HepG2 (cell line): ENCODE results near the gene TGIF1. TPM values are rescaled to one million over a fixed set of nuclear protein-coding genes. Genes with fewer than 3 reads are reported as not detected.
A peak's percentile ranks its signal among the peaks of the same experiment; 100 is the strongest.

ENCODE experiments used
- CHCHD3 ChIP-seq: sonication (generic); formaldehyde crosslinking; IDR thresholded peaks from 2 replicates; pipeline ENCODE4 v1.8.0; 2022; ENCODE audit warnings: mild to moderate bottlenecking, missing genetic modification reagents, moderate library complexity
- FUBP1 ChIP-seq: sonication (generic); formaldehyde crosslinking; IDR thresholded peaks from 2 replicates; pipeline ENCODE4 v1.5.1; 2020; ENCODE audit warnings: missing genetic modification reagents, mild to moderate bottlenecking, borderline replicate concordance
- GFI1 ChIP-seq: sonication (generic); formaldehyde crosslinking; IDR thresholded peaks from 2 replicates; pipeline ENCODE4 v1.5.0; 2020; ENCODE audit warnings: missing genetic modification reagents, mild to moderate bottlenecking, borderline replicate concordance
- HDAC1 ChIP-seq: sonication (generic); formaldehyde crosslinking; IDR thresholded peaks from 2 replicates; pipeline ENCODE4 v1.5.1; 2020; ENCODE audit warnings: mild to moderate bottlenecking, missing genetic modification reagents
- HNRNPL ChIP-seq: fragments of 200-400 bp; formaldehyde crosslinking; IDR thresholded peaks from 2 replicates; pipeline ENCODE4 v1.6.1; 2017; ENCODE audit warnings: mild to moderate bottlenecking, low read depth, low read length
- HNRNPUL1 ChIP-seq: fragments of 200-400 bp; formaldehyde crosslinking; IDR thresholded peaks from 2 replicates; pipeline ENCODE4 v1.6.1; 2017; ENCODE audit warnings: low read depth, mild to moderate bottlenecking, low read length, moderate library complexity
- MIXL1 ChIP-seq: IDR thresholded peaks from 2 replicates; pipeline ENCODE4 v1.6.1; 2016
- MTF2 ChIP-seq: sonication (generic); formaldehyde crosslinking; IDR thresholded peaks from 2 replicates; pipeline ENCODE4 v1.5.0; 2020; ENCODE audit warnings: missing genetic modification reagents, borderline replicate concordance
- NCOA5 ChIP-seq: sonication (generic); formaldehyde crosslinking; IDR thresholded peaks from 2 replicates; pipeline ENCODE4 v1.4.0; 2020; ENCODE audit warnings: missing genetic modification reagents
- PRPF4 ChIP-seq: fragments of 200-400 bp; formaldehyde crosslinking; IDR thresholded peaks from 2 replicates; pipeline ENCODE4 v1.6.1; 2016; ENCODE audit warnings: low read length, low read depth; ENCODE audit not compliant: poor library complexity, severe bottlenecking
- RFX3 ChIP-seq: IDR thresholded peaks from 2 replicates; pipeline ENCODE4 v1.6.1; 2016; ENCODE audit warnings: missing biosample characterization, missing genetic modification reagents
- SP2 ChIP-seq: sonication (generic); formaldehyde crosslinking; IDR thresholded peaks from 2 replicates; pipeline ENCODE4 v1.5.1; 2020; ENCODE audit warnings: mild to moderate bottlenecking, missing genetic modification reagents
- SRSF1 ChIP-seq: fragments of 200-400 bp; formaldehyde crosslinking; optimal IDR thresholded peaks from 2 replicates; pipeline ENCODE3; 2017; ENCODE audit warnings: mild to moderate bottlenecking, low read depth, low read length, moderate library complexity
- YY1 ChIP-seq: IDR thresholded peaks from 2 replicates; pipeline ENCODE4 v1.6.1; 2011; ENCODE audit warnings: low read length, low read depth, moderate library complexity, mild to moderate bottlenecking; ENCODE audit not compliant: insufficient read depth, insufficient replicate concordance
- ZBTB33 ChIP-seq: sonication (generic); formaldehyde crosslinking; IDR thresholded peaks from 2 replicates; pipeline ENCODE4 v1.4.0; 2020; ENCODE audit warnings: missing genetic modification reagents
- ZBTB8A ChIP-seq: sonication (generic); formaldehyde crosslinking; IDR thresholded peaks from 2 replicates; pipeline ENCODE4 v1.4.0; 2020; ENCODE audit warnings: mild to moderate bottlenecking, low read depth, missing genetic modification reagents, borderline replicate concordance
- ZFP41 ChIP-seq: sonication (generic); formaldehyde crosslinking; IDR thresholded peaks from 2 replicates; pipeline ENCODE4 v1.4.0; 2020; ENCODE audit warnings: mild to moderate bottlenecking, missing genetic modification reagents, borderline replicate concordance
- ZNF790 ChIP-seq: sonication (generic); formaldehyde crosslinking; IDR thresholded peaks from 2 replicates; pipeline ENCODE4 v1.8.0; 2022; ENCODE audit warnings: missing genetic modification reagents, mild to moderate bottlenecking, borderline replicate concordance
- ZNF841 ChIP-seq: sonication (generic); formaldehyde crosslinking; IDR thresholded peaks from 2 replicates; pipeline ENCODE4 v1.8.1; 2023; ENCODE audit warnings: missing genetic modification reagents, borderline replicate concordance
- polyA plus RNA-seq, 8 experiments: library from polyadenylated mRNA; depleted of rRNA in 3 of 8; stranded (reverse) in 7 of 8; unstranded in 1 of 8; fragments of >200 nt; fragmentation: Illumina TruSeq in 4 of 8; extraction: Trizol in 4 of 8; gene quantifications; 2 replicates each; pipeline versions ENCODE4 v1.2.1 to v1.2.3, GENCODE V29; 2011 to 2016; ENCODE audit warnings: low read depth in 4 of 8, missing spikeins in 1 of 8, mixed read lengths in 1 of 8; ENCODE audit not compliant: insufficient read depth in 1 of 8
- total RNA-seq, 5 experiments: library from RNA; depleted of rRNA; stranded (reverse); fragments of >200 nt; fragmentation: Illumina TruSeq; extraction: Trizol; gene quantifications; 2 replicates each; pipeline ENCODE4 v1.2.3, GENCODE V29; 2016; ENCODE audit warnings: low read depth in 1 of 5
- TF ChIP-seq, protein P1 (sequence below): sonication (generic); formaldehyde crosslinking; IDR thresholded peaks from 2 replicates; pipeline ENCODE4 v1.5.1; 2020; ENCODE audit warnings: mild to moderate bottlenecking, missing genetic modification reagents, borderline replicate concordance
- TF ChIP-seq, protein P2 (sequence below): sonication (generic); formaldehyde crosslinking; IDR thresholded peaks from 2 replicates; pipeline ENCODE4 v1.8.1; 2022; ENCODE audit warnings: mild to moderate bottlenecking, missing genetic modification reagents
- TF ChIP-seq, protein P3 (sequence below): sonication (generic); formaldehyde crosslinking; IDR thresholded peaks from 2 replicates; pipeline ENCODE4 v1.4.0; 2020; ENCODE audit warnings: missing genetic modification reagents, low read depth, mild to moderate bottlenecking, borderline replicate concordance

TGIF1 gene
- total and polyA plus RNA-seq, 2 of the 13 experiments (the other 11 are each of a cell fraction or from before 2014, with no cell fraction given): 50.0 to 76.1 TPM

- TF ChIP-seq, protein P1, sequence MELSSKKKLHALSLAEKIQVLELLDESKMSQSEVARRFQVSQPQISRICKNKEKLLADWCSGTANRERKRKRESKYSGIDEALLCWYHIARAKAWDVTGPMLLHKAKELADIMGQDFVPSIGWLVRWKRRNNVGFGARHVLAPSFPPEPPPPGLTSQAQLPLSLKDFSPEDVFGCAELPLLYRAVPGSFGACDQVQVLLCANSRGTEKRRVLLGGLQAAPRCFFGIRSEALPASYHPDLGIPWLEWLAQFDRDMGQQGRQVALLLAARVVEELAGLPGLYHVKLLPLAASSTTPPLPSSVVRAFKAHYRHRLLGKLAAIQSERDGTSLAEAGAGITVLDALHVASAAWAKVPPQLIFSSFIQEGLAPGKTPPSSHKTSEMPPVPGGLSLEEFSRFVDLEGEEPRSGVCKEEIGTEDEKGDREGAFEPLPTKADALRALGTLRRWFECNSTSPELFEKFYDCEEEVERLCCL (CRISPR knock-in tag): no peak
- no peak for TF ChIP-seq ZNF790 (CRISPR knock-in tag)
- TF ChIP-seq SP2 (CRISPR knock-in tag): no peak
- TF ChIP-seq MTF2 (CRISPR knock-in tag): no peak
- TF ChIP-seq HDAC1 (CRISPR knock-in tag): peak; percentile 51; the same call in 1 of the 2 replicates
- no peak for TF ChIP-seq GFI1 (CRISPR knock-in tag)
- TF ChIP-seq PRPF4: no peak
- no peak for TF ChIP-seq RFX3
- no peak for TF ChIP-seq ZNF841 (CRISPR knock-in tag)
- TF ChIP-seq, protein P2, sequence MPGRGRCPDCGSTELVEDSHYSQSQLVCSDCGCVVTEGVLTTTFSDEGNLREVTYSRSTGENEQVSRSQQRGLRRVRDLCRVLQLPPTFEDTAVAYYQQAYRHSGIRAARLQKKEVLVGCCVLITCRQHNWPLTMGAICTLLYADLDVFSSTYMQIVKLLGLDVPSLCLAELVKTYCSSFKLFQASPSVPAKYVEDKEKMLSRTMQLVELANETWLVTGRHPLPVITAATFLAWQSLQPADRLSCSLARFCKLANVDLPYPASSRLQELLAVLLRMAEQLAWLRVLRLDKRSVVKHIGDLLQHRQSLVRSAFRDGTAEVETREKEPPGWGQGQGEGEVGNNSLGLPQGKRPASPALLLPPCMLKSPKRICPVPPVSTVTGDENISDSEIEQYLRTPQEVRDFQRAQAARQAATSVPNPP (CRISPR knock-in tag): no peak
- no peak for TF ChIP-seq YY1
- TF ChIP-seq, protein P3, sequence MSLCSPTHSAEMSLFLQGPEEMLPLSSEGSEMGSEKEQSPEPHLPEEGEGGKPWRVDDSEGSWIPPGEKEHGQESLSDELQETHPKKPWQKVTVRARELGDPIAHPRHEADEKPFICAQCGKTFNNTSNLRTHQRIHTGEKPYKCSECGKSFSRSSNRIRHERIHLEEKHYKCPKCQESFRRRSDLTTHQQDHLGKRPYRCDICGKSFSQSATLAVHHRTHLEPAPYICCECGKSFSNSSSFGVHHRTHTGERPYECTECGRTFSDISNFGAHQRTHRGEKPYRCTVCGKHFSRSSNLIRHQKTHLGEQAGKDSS (CRISPR knock-in tag): no peak
- TF ChIP-seq HNRNPL: 0 out of 2 replicates have a peak, but pooled peaks have one; percentile 12
- peak; percentile 45; the same call in 1 of the 2 replicates for TF ChIP-seq MIXL1
- TF ChIP-seq NCOA5 (CRISPR knock-in tag): no peak
- TF ChIP-seq FUBP1 (CRISPR knock-in tag): no peak
- TF ChIP-seq ZFP41 (CRISPR knock-in tag): no peak
- no peak for TF ChIP-seq SRSF1
- TF ChIP-seq HNRNPUL1: no peak
- TF ChIP-seq CHCHD3 (CRISPR knock-in tag): no peak
- no peak for TF ChIP-seq ZBTB33 (CRISPR knock-in tag)
- TF ChIP-seq ZBTB8A (CRISPR knock-in tag): no peak
Observed at GRCh38 chr18:3453540-3454364, 3.8 kb downstream of the TGIF1 start (continued).
